ENCODE measurements around the gene LCT. TPM values are rescaled to one million over a fixed set of nuclear protein-coding genes. Genes with fewer than 3 reads are reported as not detected.

The LCT gene
- total RNA-seq, 4 donors from 2014 or later: under 0.01 TPM; not detected in 3

GRCh38 chr2:135745545-135745944 lies 91.4 kb downstream of the LCT start:
- Histone ChIP-seq H3K27ac (no peak overlapping the region), H3K4me3 (no peak overlapping the region), H3K9me3 (no peaks in the 10 kb centered on the region), H3K4me1 (peaks cover 0 to 37% (median 25%) of the 10 kb centered on the region in 3 donors), H3K27me3 (no peaks in the 10 kb centered on the region), H3K36me3 (peaks cover 0 to 33% (median 5%) of the 10 kb centered on the region in 3 donors)
- WGBS, 2 donors: 57 to 72% methylated on average over 3 to 4 of the region's 4 CpGs
- no peak for DNase-seq
- intact Hi-C loops (cut with DNase I): no loop called here
- TF ChIP-seq CTCF (IDR thresholded peaks at IDR 0.05) (no peak), POLR2A (IDR thresholded peaks at IDR 0.05) (no peak)

GRCh38 chr2:135744760-135745314 lies 92.1 kb downstream of the LCT start:
- H3K27ac ChIP-seq: peak overlapping the region in 1 of 4 donors; percentile 15
- H3K36me3 ChIP-seq: peaks cover 0 to 25% (median 5%) of the 10 kb centered on the region in 3 donors
- TF ChIP-seq CTCF (IDR thresholded peaks at IDR 0.05) (peak in 1 of 6 experiments; percentile 28), POLR2A (IDR thresholded peaks at IDR 0.05) (no peak)
- no peaks in the 10 kb centered on the region for H3K27me3 ChIP-seq
- no peak for DNase-seq
- no peaks in the 10 kb centered on the region for H3K9me3 ChIP-seq
- WGBS, 2 donors: 56 to 72% methylated on average over 5 of the region's 5 CpGs
- intact Hi-C loops (cut with DNase I): no loop called here
- no peak overlapping the region for H3K4me3 ChIP-seq
- H3K4me1 ChIP-seq: peaks cover 0 to 37% (median 25%) of the 10 kb centered on the region in 3 donors

- DNase-seq: no peak
- intact Hi-C loops (cut with DNase I): no loop called here
- Histone ChIP-seq H3K4me3 (peak overlapping the region in 2 of 4 donors; percentile 34 to 97), H3K9me3 (no peaks in the 10 kb centered on the region), H3K27ac (peak overlapping the region in 1 of 4 donors; percentile 100), H3K27me3 (no peaks in the 10 kb centered on the region), H3K4me1 (peaks cover 0 to 37% (median 25%) of the 10 kb centered on the region in 3 donors), H3K36me3 (peaks cover 0 to 16% (median 2%) of the 10 kb centered on the region in 3 donors)
- TF ChIP-seq CTCF (IDR thresholded peaks at IDR 0.05) (no peak), POLR2A (IDR thresholded peaks at IDR 0.05) (no peak)
- 53 to 81% methylated on average over 1 of the region's 1 CpG for whole genome bisulfite sequencing, 2 donors
Measured at GRCh38 chr2:135743860-135744259, 93.1 kb downstream of the LCT start.

- Histone ChIP-seq H3K4me3 (peak overlapping the region; percentile 77 to 98 (median 96)), H3K27ac (peak overlapping the region; percentile 95 to 100 (median 100)), H3K36me3 (peaks cover 0 to 2% (median 0%) of the 10 kb centered on the region in 3 donors), H3K27me3 (no peaks in the 10 kb centered on the region), H3K9me3 (no peaks in the 10 kb centered on the region), H3K4me1 (peaks cover 0 to 37% (median 25%) of the 10 kb centered on the region in 3 donors)
- intact Hi-C loops (cut with DNase I): no loop called here
- WGBS, 2 donors: 1% methylated on average over 15 to 16 of the region's 34 CpGs
- TF ChIP-seq CTCF (IDR thresholded peaks at IDR 0.05): no peak
- TF ChIP-seq POLR2A (IDR thresholded peaks at IDR 0.05): peak in 1 of 4 donors; percentile 34
- DNase-seq: no peak
Measured at GRCh38 chr2:135742325-135742757, 94.6 kb downstream of the LCT start.

GRCh38 chr2:135741395-135742324 lies 95.3 kb downstream of the LCT start, which contains the start of gene UBXN4:
Gene UBXN4, plus strand, starts transcription at chr2:135741855. Its CDS starts 75 bp downstream, at chr2:135741930.
- peak within 1 kb of the TSS; percentile 77 to 98 (median 96) for H3K4me3 ChIP-seq
- no peaks in the 10 kb centered on the region for H3K27me3 ChIP-seq
- H3K9me3 ChIP-seq: no peaks in the 10 kb centered on the region
- peaks cover 0 to 37% (median 25%) of the 10 kb centered on the region in 3 donors for H3K4me1 ChIP-seq
- no peaks in the 10 kb centered on the region for H3K36me3 ChIP-seq
- TF ChIP-seq CTCF (IDR thresholded peaks at IDR 0.05): peak in 2 of 6 experiments; percentile 31 to 33
- TF ChIP-seq POLR2A (IDR thresholded peaks at IDR 0.05): peak in 3 of 4 donors; percentile 46 to 95 (median 86)
- WGBS, 2 donors: 1% methylated on average over 33 to 45 of the region's 93 CpGs
- peak within 1 kb of the TSS; percentile 95 to 100 (median 100) for H3K27ac ChIP-seq
- intact Hi-C loops (cut with DNase I): no loop called here
- peak; percentile 85 for DNase-seq

Data from esophagus squamous epithelium (tissue), 5 donors.